AG04449 (cell line): ENCODE data around the gene ARNT2.

Experiments
- CTCF ChIA-PET: fragments of 350-600 bp; formaldehyde crosslinking; extraction: SDS; loops from one replicate; lab custom pipeline; 2021; ENCODE audit warnings: antibody characterized with exemption; lab: Yijun Ruan, JAX
- POLR2A ChIA-PET: fragments of 400-600, 350-600 bp; formaldehyde crosslinking; extraction: SDS; loops from one replicate; lab custom pipeline; 2020; ENCODE audit warnings: antibody characterized with exemption, inconsistent platforms; lab: Yijun Ruan, JAX
- DNase-seq: peaks from one replicate; pipeline ENCODE4 v3.0.0-alpha.2; 2010; ENCODE audit warnings: low read depth, low spot score
- H3K4me3 ChIP-seq: 2 replicates; pipeline ENCODE4 v1.5.1; 2011; ENCODE audit warnings: low read depth, mild to moderate bottlenecking, control low read depth, low read length
- TF ChIP-seq, protein P1 (sequence below): IDR thresholded peaks from one replicate; pipeline ENCODE4 v1.5.1; 2011; ENCODE audit warnings: mild to moderate bottlenecking, moderate library complexity, low read length, control low read depth, inconsistent platforms; ENCODE audit not compliant: insufficient read depth; ENCODE audit errors: missing control alignments

Gene ARNT2

DNA sequence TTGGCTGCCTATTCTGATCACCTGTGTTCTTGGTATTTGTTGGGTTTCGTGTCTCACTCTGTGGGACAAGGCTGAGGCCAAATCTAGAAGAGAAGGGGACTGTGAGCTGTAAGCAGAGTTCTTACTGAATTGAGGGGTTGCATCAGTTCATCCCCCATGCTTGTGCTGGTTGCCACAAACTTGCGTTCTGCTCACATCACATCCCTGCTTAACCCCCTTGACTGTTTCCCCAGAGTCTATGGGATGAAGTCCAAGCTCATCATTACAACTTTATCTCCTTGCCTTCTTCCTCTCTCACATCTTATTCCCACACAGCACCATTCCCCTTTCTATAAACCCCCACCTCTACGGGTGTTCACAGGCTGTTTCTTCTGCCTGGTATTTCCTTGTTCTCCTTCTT is 147.2 kb downstream of the ARNT2 start:
- TF ChIP-seq, protein P1, sequence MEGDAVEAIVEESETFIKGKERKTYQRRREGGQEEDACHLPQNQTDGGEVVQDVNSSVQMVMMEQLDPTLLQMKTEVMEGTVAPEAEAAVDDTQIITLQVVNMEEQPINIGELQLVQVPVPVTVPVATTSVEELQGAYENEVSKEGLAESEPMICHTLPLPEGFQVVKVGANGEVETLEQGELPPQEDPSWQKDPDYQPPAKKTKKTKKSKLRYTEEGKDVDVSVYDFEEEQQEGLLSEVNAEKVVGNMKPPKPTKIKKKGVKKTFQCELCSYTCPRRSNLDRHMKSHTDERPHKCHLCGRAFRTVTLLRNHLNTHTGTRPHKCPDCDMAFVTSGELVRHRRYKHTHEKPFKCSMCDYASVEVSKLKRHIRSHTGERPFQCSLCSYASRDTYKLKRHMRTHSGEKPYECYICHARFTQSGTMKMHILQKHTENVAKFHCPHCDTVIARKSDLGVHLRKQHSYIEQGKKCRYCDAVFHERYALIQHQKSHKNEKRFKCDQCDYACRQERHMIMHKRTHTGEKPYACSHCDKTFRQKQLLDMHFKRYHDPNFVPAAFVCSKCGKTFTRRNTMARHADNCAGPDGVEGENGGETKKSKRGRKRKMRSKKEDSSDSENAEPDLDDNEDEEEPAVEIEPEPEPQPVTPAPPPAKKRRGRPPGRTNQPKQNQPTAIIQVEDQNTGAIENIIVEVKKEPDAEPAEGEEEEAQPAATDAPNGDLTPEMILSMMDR = no peak
- POLR2A ChIA-PET = interaction anchor here (1.0 to 1.1 kb wide), 2 partner anchors 25 to 70 kb away, joined by 3 read pairs; no protein-coding TSS in a partner anchor
- CTCF ChIA-PET = interaction anchor here (2.1 to 7.5 kb wide), 3 partner anchors 15 to 228 kb away, joined by 8 to 56 read pairs (median 14); partner anchors contain the start of gene CEMIP
- H3K4me3 ChIP-seq = peak overlapping the region; percentile 7; the same call in 1 of the 2 replicates
- no peak for DNase-seq

GRCh38 chr15:80554560-80554959 is 150.4 kb downstream of the ARNT2 start:
- no peak for DNase-seq
- CTCF ChIA-PET = interaction anchor here (0.8 to 7.5 kb wide), 4 partner anchors 12 to 224 kb away, joined by 4 to 56 read pairs (median 9); partner anchors contain the start of gene CEMIP
- TF ChIP-seq, protein P1 = no peak
- H3K4me3 ChIP-seq = no peak overlapping the region
- POLR2A ChIA-PET = interaction anchor here (0.6 kb wide), 1 partner anchor 67 kb away, joined by 3 read pairs; no protein-coding TSS in a partner anchor

DNA sequence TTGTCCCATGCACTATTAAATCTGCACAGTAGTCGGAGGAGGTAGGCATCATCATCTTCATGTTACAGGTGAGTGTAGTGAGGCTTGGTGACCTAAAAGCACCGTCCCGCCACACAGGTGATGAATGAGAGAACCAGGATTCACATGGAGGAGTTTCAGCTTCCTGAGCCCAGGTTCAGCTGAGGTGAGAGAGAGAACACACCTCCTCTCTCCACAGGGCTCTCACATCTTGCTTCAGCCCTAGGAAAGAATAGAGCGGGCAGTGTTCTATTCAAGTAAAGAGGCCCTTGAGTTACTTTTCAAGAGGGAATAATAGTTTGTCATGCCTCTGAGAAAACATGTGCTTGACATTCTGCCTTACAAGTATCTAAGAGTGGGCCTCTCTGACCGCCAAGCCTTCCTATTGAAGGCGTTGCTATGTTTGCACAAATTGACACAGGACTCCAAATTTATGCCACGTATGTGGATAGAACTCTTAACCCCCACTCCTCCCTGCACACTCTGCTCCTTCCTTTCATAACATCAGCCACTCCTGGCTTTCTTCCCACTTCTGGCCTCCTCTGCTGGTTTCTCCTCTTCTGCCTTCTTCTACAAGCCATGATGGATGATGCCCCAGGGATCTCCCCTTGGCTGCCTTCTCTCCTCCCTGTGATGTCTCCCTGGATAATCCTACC is 152.6 kb downstream of the ARNT2 start:
- CTCF ChIA-PET = interaction anchor here (7.5 kb wide), 1 partner anchor 10 kb away, joined by 56 read pairs; no protein-coding TSS in a partner anchor
- no peak for DNase-seq
- POLR2A ChIA-PET = no interaction called here
- no peak overlapping the region for H3K4me3 ChIP-seq
- TF ChIP-seq, protein P1 = no peak

DNA sequence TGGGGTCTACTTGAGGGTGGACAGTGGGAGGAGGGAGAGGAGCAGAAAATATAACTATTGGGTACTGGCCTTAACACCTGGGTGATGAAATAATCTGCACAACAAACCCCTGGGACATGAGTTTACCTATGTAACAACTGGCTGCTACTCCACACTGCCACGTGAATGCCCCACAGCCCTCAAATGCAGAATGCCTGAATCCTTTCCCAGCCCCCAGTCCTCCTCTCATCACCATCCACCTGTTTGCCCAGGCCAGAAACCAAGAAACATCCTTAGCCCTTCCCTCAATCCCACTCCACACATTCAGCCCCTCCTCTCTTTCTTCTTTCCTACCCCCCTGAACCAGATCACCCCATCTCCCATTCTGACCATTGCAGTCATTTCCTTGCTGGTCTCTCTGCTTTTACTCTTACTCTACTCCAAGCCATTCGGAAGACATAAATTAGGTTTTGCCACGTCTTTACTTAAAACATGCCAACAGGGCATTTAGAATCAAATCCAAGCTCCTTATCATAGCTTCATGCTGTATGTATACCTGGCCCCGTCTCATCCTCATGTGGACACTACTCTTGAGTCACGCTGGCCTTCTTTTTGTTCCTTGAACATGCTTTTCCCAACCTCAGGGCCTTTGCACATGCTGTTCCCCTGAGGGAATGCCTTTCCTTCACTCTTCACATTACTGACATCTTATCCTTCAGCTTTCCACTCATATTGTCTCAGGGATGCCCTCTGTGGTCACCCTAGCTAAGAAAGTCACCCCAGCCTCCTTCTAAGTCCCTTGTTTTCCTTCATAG is 153.5 kb downstream of the ARNT2 start:
- ChIA-PET CTCF (interaction anchor here (1.1 to 2.1 kb wide), 2 partner anchors 10 to 39 kb away, joined by 3 to 20 read pairs; no protein-coding TSS in a partner anchor), POLR2A (no interaction called here)
- DNase-seq = no peak
- H3K4me3 ChIP-seq = no peak overlapping the region
- TF ChIP-seq, protein P1 = no peak

DNA sequence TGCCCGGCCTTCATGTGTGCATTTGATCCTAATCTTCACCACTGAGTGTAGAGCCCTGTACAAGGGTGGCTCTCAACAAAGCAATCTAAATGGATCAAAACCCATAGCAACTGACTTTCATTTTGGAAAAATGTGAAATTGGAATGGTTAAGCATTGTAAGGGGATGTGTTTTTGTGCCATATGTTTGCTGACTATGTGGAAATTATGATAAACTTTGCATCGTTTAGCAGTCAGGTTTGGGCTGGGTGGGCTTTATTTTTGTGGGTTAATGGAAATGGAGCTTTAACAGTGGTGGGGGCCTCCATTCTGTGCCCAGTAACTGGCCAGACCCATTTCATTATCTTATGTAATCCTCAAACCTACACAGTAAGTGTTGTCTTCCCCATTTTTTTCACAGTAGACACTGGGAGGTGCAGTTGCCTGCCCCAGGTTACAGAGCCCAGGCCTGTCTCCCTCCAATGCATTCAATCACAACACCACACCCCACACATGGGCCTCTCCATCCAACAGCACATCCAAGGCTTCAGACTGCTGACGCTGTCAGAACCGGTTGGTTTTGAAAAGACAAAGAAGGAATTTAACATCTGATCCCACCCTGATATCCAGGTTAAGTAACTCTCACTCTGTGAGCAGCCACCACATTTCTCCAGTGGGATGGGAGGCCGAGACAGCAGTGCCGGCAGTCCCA is 154.6 kb downstream of the ARNT2 start:
- ChIA-PET POLR2A (no interaction called here), CTCF (interaction anchor here (1.8 to 2.1 kb wide), 2 partner anchors 9 to 103 kb away, joined by 9 to 20 read pairs; no protein-coding TSS in a partner anchor)
- no peak overlapping the region for H3K4me3 ChIP-seq
- TF ChIP-seq, protein P1 = no peak
- DNase-seq = no peak
